Measurements from ENCODE around the gene VSIG10. TPM values are rescaled to one million over a fixed set of nuclear protein-coding genes. Genes with fewer than 3 reads are reported as not detected.

Gene VSIG10
- total and polyA plus RNA-seq, 2 of the 4 experiments (the other 2 are of a cell fraction), result 5.9 to 10.0 TPM

DNA sequence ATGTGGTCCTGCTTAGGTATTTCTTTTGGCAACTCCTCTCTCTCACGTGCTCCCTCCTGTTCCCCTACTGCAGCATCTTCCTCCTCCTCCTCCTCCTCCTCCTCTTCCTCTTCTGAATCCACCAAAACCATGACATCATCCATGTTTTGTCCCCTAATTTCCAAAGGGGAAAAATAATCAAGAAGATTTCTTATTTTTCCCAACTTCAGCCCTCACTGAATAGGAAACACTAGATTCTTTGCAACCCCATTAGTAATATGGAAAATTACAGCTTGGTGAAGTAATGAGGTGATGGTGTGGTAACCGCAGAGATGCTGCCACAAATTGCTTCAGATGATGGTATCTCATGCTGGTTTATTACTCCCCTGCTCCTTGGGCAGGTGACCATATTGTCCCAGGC is 35.4 kb downstream of the VSIG10 start:
- dilution Hi-C loops (cut with HindIII; ENCODE audit: low sequenced_read_pairs, unreplicated experiment), result no loop called here
- no peak overlapping the region for H3K27ac ChIP-seq (ENCODE audit: insufficient read depth, low read length)
- no peak overlapping the region for H2BK120ac ChIP-seq (ENCODE audit: low read depth, low read length)
- no peak overlapping the region for H2BK15ac ChIP-seq (ENCODE audit: low read depth, low read length)
- no peak overlapping the region for H3K4ac ChIP-seq (ENCODE audit: low read depth, low read length)
- no peak overlapping the region for H3K9ac ChIP-seq (ENCODE audit: low read depth, low read length)
- no peak overlapping the region for H2AK5ac ChIP-seq (ENCODE audit: low read depth, low read length)
- no peak overlapping the region for H3K56ac ChIP-seq (ENCODE audit: extremely low read depth, insufficient read depth, low read length)
- H4K91ac ChIP-seq (ENCODE audit: insufficient read depth, low read depth, low read length), result no peak overlapping the region
- no peaks in the 10 kb centered on the region for H3K9me3 ChIP-seq (ENCODE audit: control insufficient read depth, insufficient read depth, low read length)
- TF ChIP-seq BHLHE40 (IDR thresholded peaks at IDR 0.05; ENCODE audit: low read depth, low read length) (no peak), POLR2A (IDR thresholded peaks at IDR 0.05; ENCODE audit: low read depth, low read length) (no peak), MAZ (IDR thresholded peaks at IDR 0.05; ENCODE audit: borderline replicate concordance, low read depth, low read length) (no peak), MAFK (IDR thresholded peaks at IDR 0.05; ENCODE audit: low read depth, low read length) (no peak), SMC3 (IDR thresholded peaks at IDR 0.05; ENCODE audit: low read depth, low read length) (no peak), RAD21 (IDR thresholded peaks at IDR 0.05; ENCODE audit: low read length) (no peak), NFE2L2 (IDR thresholded peaks at IDR 0.05; ENCODE audit: low read depth, low read length) (no peak), CHD1 (IDR thresholded peaks at IDR 0.05; ENCODE audit: low read depth, low read length) (no peak)
- TF ChIP-seq, protein P1, sequence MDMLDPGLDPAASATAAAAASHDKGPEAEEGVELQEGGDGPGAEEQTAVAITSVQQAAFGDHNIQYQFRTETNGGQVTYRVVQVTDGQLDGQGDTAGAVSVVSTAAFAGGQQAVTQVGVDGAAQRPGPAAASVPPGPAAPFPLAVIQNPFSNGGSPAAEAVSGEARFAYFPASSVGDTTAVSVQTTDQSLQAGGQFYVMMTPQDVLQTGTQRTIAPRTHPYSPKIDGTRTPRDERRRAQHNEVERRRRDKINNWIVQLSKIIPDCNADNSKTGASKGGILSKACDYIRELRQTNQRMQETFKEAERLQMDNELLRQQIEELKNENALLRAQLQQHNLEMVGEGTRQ (IDR thresholded peaks at IDR 0.05; ENCODE audit: low read depth, low read length), result no peak
- TF ChIP-seq, protein P2, sequence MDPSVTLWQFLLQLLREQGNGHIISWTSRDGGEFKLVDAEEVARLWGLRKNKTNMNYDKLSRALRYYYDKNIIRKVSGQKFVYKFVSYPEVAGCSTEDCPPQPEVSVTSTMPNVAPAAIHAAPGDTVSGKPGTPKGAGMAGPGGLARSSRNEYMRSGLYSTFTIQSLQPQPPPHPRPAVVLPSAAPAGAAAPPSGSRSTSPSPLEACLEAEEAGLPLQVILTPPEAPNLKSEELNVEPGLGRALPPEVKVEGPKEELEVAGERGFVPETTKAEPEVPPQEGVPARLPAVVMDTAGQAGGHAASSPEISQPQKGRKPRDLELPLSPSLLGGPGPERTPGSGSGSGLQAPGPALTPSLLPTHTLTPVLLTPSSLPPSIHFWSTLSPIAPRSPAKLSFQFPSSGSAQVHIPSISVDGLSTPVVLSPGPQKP (IDR thresholded peaks at IDR 0.05; ENCODE audit: borderline replicate concordance, low read depth, low read length), result no peak
- DNase-seq, result no peak
- no peak overlapping the region for H2AFZ ChIP-seq (replicated peaks; ENCODE audit: low read length, poor library complexity)
- no CpG with 5 or more reads among the region's 2 CpGs for WGBS, 2 experiments (ENCODE audit: extremely low coverage in 2 of 2, insufficient read length in 1 of 2)
- H3K23ac ChIP-seq (ENCODE audit: low read depth, low read length), result no peak overlapping the region
- H3K79me1 ChIP-seq (ENCODE audit: low read depth in 1 of 2, low read length in 2 of 2), result peaks cover 0 to 6% of the 10 kb centered on the region in 2 experiments; a peak in 1 of 4 replicates
- intact Hi-C loops (cut with micrococcal nuclease), result no loop called here
- H4K5ac ChIP-seq (ENCODE audit: low read depth, low read length), result no peak overlapping the region
- H3K9me1 ChIP-seq (ENCODE audit: insufficient read depth, low read length), result 0 out of 2 replicates have a peak, but pooled peaks cover under 1% of the 10 kb centered on the region
- no TSS peak for BruUV-seq (replicated peaks)
- H2BK5ac ChIP-seq (ENCODE audit: low read depth, low read length, poor library complexity, severe bottlenecking), result no peak overlapping the region
- H3K4me1 ChIP-seq (ENCODE audit: control insufficient read depth, insufficient read depth, low read length), result 0 out of 2 replicates have a peak, but pooled peaks cover 2% of the 10 kb centered on the region
- POLR2A ChIA-PET (ENCODE audit: unreplicated experiment), result no interaction called here
- no peak overlapping the region for H3K4me3 ChIP-seq (ENCODE audit: insufficient read depth, low read depth, low read length)
- H2BK20ac ChIP-seq (ENCODE audit: low read depth, low read length), result no peak overlapping the region
- H4K8ac ChIP-seq (ENCODE audit: low read depth in 2 of 2, low read length in 2 of 2), result no peak overlapping the region
- H2AK9ac ChIP-seq (replicated peaks; ENCODE audit: low read depth, low read length, poor library complexity), result no peak overlapping the region
- peaks cover 2% of the 10 kb centered on the region; the same call in 1 of the 2 replicates for H3K36me3 ChIP-seq (ENCODE audit: control insufficient read depth, insufficient read depth, low read length)
- no peak overlapping the region for H3K4me2 ChIP-seq (ENCODE audit: low read depth, low read length)
- H4K20me1 ChIP-seq (ENCODE audit: insufficient read depth, low read length), result no peaks in the 10 kb centered on the region
- no peak for ATAC-seq (ENCODE audit: low read depth)
- in situ Hi-C loops (cut with MboI; ENCODE audit: low sequenced_read_pairs), result no loop called here
- H3K27me3 ChIP-seq (ENCODE audit: control insufficient read depth, insufficient read depth, low read length), result no peaks in the 10 kb centered on the region
- CTCF ChIA-PET, result no interaction called here
- H3K18ac ChIP-seq (ENCODE audit: low read depth, low read length), result no peak overlapping the region
- H3K14ac ChIP-seq (replicated peaks; ENCODE audit: low read depth, low read length), result no peak overlapping the region

All from IMR-90 (cell line).